ENCODE measurements around the gene ANKRD42. TPM values are rescaled to one million over a fixed set of nuclear protein-coding genes. Genes with fewer than 3 reads are reported as not detected.
"Not testable (repeated sequence)": the region's sequence is repeated elsewhere in the genome, so short reads cannot be mapped to it uniquely, and the experiment has no call there.

The ANKRD42 gene
- total RNA-seq, 1 experiment from 2014 or later, result 4.9 TPM

- DNase-seq (ENCODE audit: low spot score), result peak; percentile 72
Observed at GRCh38 chr11:83241291-83241946, 47.9 kb downstream of the ANKRD42 start.

GRCh38 chr11:83249445-83249844 is 55.9 kb downstream of the ANKRD42 start:
- DNase-seq (ENCODE audit: low spot score), result no peak

- peak; percentile 43 for DNase-seq (ENCODE audit: low spot score)
Observed at GRCh38 chr11:83249972-83250593, 56.6 kb downstream of the ANKRD42 start.

- DNase-seq (ENCODE audit: low spot score), result no peak
Observed at GRCh38 chr11:83252266-83252665, 58.8 kb downstream of the ANKRD42 start.

GRCh38 chr11:83252941-83253340 is 59.4 kb downstream of the ANKRD42 start:
- no peak for DNase-seq (ENCODE audit: low spot score)

- DNase-seq (ENCODE audit: low spot score), result no peak
Observed at GRCh38 chr11:83255366-83255765, 61.9 kb downstream of the ANKRD42 start.

- DNase-seq (ENCODE audit: low spot score), result no peak
Observed at GRCh38 chr11:83256602-83257340, 63.3 kb downstream of the ANKRD42 start.

GRCh38 chr11:83257761-83258168 is 64.3 kb downstream of the ANKRD42 start:
- peak; percentile 84 for DNase-seq (ENCODE audit: low spot score)

- no peak for DNase-seq (ENCODE audit: low spot score)
Observed at GRCh38 chr11:83259559-83259958, 66.0 kb downstream of the ANKRD42 start.

GRCh38 chr11:83265331-83265730 is 71.8 kb downstream of the ANKRD42 start:
- no peak for DNase-seq (ENCODE audit: low spot score)

GRCh38 chr11:83269080-83269479 is 75.6 kb downstream of the ANKRD42 start:
- not testable (repeated sequence) for DNase-seq (ENCODE audit: low spot score)

- DNase-seq (ENCODE audit: low spot score), result not testable (repeated sequence)
Observed at GRCh38 chr11:83271734-83272133, 78.2 kb downstream of the ANKRD42 start.

GRCh38 chr11:83272627-83273026 is 79.1 kb downstream of the ANKRD42 start:
- DNase-seq (ENCODE audit: low spot score), result peak; percentile 13

GRCh38 chr11:83275888-83276641 is 82.6 kb downstream of the ANKRD42 start:
- DNase-seq (ENCODE audit: low spot score), result no peak

GRCh38 chr11:83278351-83278750 is 84.8 kb downstream of the ANKRD42 start:
- DNase-seq (ENCODE audit: low spot score), result no peak

GRCh38 chr11:83280256-83280655 is 86.7 kb downstream of the ANKRD42 start:
- no peak for DNase-seq (ENCODE audit: low spot score)

GRCh38 chr11:83282084-83282716 is 88.7 kb downstream of the ANKRD42 start:
- DNase-seq (ENCODE audit: low spot score), result no peak

GRCh38 chr11:83284501-83285150 is 91.1 kb downstream of the ANKRD42 start:
- no peak for DNase-seq (ENCODE audit: low spot score)

GRCh38 chr11:83285151-83285770 is 91.7 kb downstream of the ANKRD42 start:
- no peak for DNase-seq (ENCODE audit: low spot score)

GRCh38 chr11:83285771-83286528 is 92.4 kb downstream of the ANKRD42 start, which contains the start of gene CCDC90B:
TSS of gene CCDC90B (minus strand) at chr11:83286367. CDS start at chr11:83285972, 395 bp downstream.
- peak; percentile 98 for DNase-seq (ENCODE audit: low spot score)

Measured in H4 (cell line).